GM12801 (cell line): ENCODE measurements around the gene MCM3AP.

Experiments used
- CTCF ChIP-seq: IDR thresholded peaks from one replicate; pipeline ENCODE4 v1.5.1; 2011; ENCODE audit warnings: control low read depth; ENCODE audit not compliant: insufficient read length; ENCODE audit errors: extremely low read depth

The MCM3AP gene

GRCh38 chr21:46205766-46206162 is 79.6 kb downstream of the MCM3AP start:
- TF ChIP-seq CTCF: no peak

- TF ChIP-seq CTCF: no peak
Measured at GRCh38 chr21:46205166-46205565, 80.2 kb downstream of the MCM3AP start.

- TF ChIP-seq CTCF: no peak
Measured at GRCh38 chr21:46203203-46203600, 82.2 kb downstream of the MCM3AP start.

GRCh38 chr21:46202592-46203202 is 82.7 kb downstream of the MCM3AP start:
- no peak for TF ChIP-seq CTCF

GRCh38 chr21:46199436-46200373 is 85.7 kb downstream of the MCM3AP start:
- no peak for TF ChIP-seq CTCF

GRCh38 chr21:46196733-46197132 is 88.7 kb downstream of the MCM3AP start:
- TF ChIP-seq CTCF: no peak

GRCh38 chr21:46195595-46196195 is 89.7 kb downstream of the MCM3AP start:
- no peak for TF ChIP-seq CTCF
